SK-N-SH (cell line): ENCODE results near the gene AHRR. TPM values are rescaled to one million over a fixed set of nuclear protein-coding genes. Genes with fewer than 3 reads are reported as not detected.

Experiments
- CTCF ChIA-PET: fragments of 300-600, 350-600 bp; formaldehyde crosslinking; extraction: SDS; loops from one replicate; lab custom pipeline; 2021; lab: Yijun Ruan, JAX
- POLR2A ChIA-PET: fragments of 350-600 bp; sonication (Branson Sonifier 250); formaldehyde crosslinking; extraction: SDS; loops from one replicate; lab custom pipeline; 2020; ENCODE audit warnings: antibody characterized with exemption, inconsistent platforms; lab: Yijun Ruan, JAX
- DNase-seq: peaks from one replicate; pipeline ENCODE4 v3.0.0; 2012
- H2AFZ ChIP-seq: fragments of 200-600 bp; sonication (generic); 2 replicates; pipeline ENCODE4 v1.8.1; 2016; ENCODE audit warnings: antibody characterized with exemption, mild to moderate bottlenecking, low read depth
- H3F3A ChIP-seq: fragments of 200-600 bp; sonication (generic); replicated peaks from 2 replicates; pipeline ENCODE3; 2016; ENCODE audit warnings: antibody characterized with exemption, mild to moderate bottlenecking; ENCODE audit not compliant: insufficient read depth
- H3K27ac ChIP-seq, 2 experiments: fragments of 200-500 bp in 1 of 2; fragments of 200-600 bp in 1 of 2; sonication (Bioruptor generic) in 1 of 2; sonication (generic), shearing (Covaris generic) in 1 of 2; 2 replicates each; pipeline versions ENCODE4 v1.5.1 to v1.6.1; 2014 to 2016; ENCODE audit warnings: low read depth in 2 of 2, inconsistent platforms in 1 of 2, low read length in 1 of 2, mild to moderate bottlenecking in 1 of 2, mixed read lengths in 1 of 2
- H3K27me3 ChIP-seq: fragments of 200-600 bp; sonication (generic), shearing (Covaris generic); 2 replicates; pipeline ENCODE4 v1.6.1; 2016; ENCODE audit warnings: mixed run types; ENCODE audit not compliant: insufficient read depth
- H3K36me3 ChIP-seq, 2 experiments: fragments of 200-500 bp in 1 of 2; fragments of 200-600 bp in 1 of 2; sonication (Bioruptor generic) in 1 of 2; sonication (generic) in 1 of 2; replicated peaks in 1 of 2; 2 replicates each; pipeline versions ENCODE3 to v1.5.1; 2014 to 2016; ENCODE audit warnings: low read length in 1 of 2, mild to moderate bottlenecking in 1 of 2; ENCODE audit not compliant: insufficient read depth in 2 of 2, control insufficient read depth in 1 of 2
- H3K4me1 ChIP-seq, 2 experiments: fragments of 200-500 bp in 1 of 2; fragments of 200-600 bp in 1 of 2; sonication (Bioruptor generic) in 1 of 2; sonication (generic), shearing (Covaris generic) in 1 of 2; 2 replicates each; pipeline versions ENCODE4 v1.5.1 to v1.6.1; 2014 to 2016; ENCODE audit warnings: low read depth in 1 of 2, low read length in 1 of 2, mixed run types in 1 of 2; ENCODE audit not compliant: insufficient read depth in 2 of 2, control insufficient read depth in 1 of 2
- H3K4me2 ChIP-seq: fragments of 200-600 bp; sonication (generic), shearing (Covaris generic); 2 replicates; pipeline ENCODE4 v1.6.1; 2017; ENCODE audit warnings: mixed run types
- H3K4me3 ChIP-seq, 2 experiments: fragments of 200-500 bp in 1 of 2; fragments of 200-600 bp in 1 of 2; sonication (Bioruptor generic) in 1 of 2; sonication (generic), shearing (Covaris generic) in 1 of 2; 2 replicates each; pipeline versions ENCODE4 v1.5.1 to v1.8.1; 2014 to 2016; ENCODE audit warnings: low read depth in 2 of 2, inconsistent platforms in 1 of 2, low read length in 1 of 2, mild to moderate bottlenecking in 1 of 2, mixed read lengths in 1 of 2, moderate library complexity in 1 of 2
- H3K79me2 ChIP-seq: fragments of 200-600 bp; sonication (generic); 2 replicates; pipeline ENCODE4 v1.8.1; 2017; ENCODE audit warnings: mild to moderate bottlenecking; ENCODE audit not compliant: insufficient read depth
- H3K9ac ChIP-seq: fragments of 200-600 bp; sonication (generic); 2 replicates; pipeline ENCODE4 v1.6.1; 2017; ENCODE audit warnings: mixed run types
- H3K9me2 ChIP-seq: fragments of 200-600 bp; sonication (generic); 2 replicates; pipeline ENCODE4 v1.6.1; 2017; ENCODE audit warnings: mixed run types
- H3K9me3 ChIP-seq: fragments of 200-600 bp; sonication (generic); 2 replicates; pipeline ENCODE4 v1.6.1; 2017; ENCODE audit warnings: mixed run types, mild to moderate bottlenecking, moderate library complexity
- H4K20me1 ChIP-seq: fragments of 200-600 bp; sonication (generic); 2 replicates; pipeline ENCODE4 v1.6.1; 2017; ENCODE audit warnings: mild to moderate bottlenecking, mixed run types; ENCODE audit not compliant: insufficient read depth
- CHD2 ChIP-seq: fragments of 150-350 bp; IDR thresholded peaks from 2 replicates; pipeline ENCODE4 v1.6.1; 2018; ENCODE audit warnings: low read length; ENCODE audit not compliant: partially characterized antibody
- ELF1 ChIP-seq: IDR thresholded peaks from 2 replicates; pipeline ENCODE4 v1.4.0; 2012
- EP300 ChIP-seq, 2 experiments: IDR thresholded peaks; 2 replicates each; pipeline versions ENCODE4 v1.4.0 to v1.6.1; 2012; ENCODE audit warnings: borderline replicate concordance in 1 of 2, low read depth in 1 of 2, low read length in 1 of 2
- EZH2phosphoT487 ChIP-seq: fragments of 200-600 bp; sonication (generic); IDR thresholded peaks from 2 replicates; pipeline ENCODE4 v1.6.1; 2017; ENCODE audit warnings: low read depth, mixed run types, mild to moderate bottlenecking, antibody characterized with exemption, moderate library complexity, borderline replicate concordance
- FOXJ3 ChIP-seq: sonication (generic); formaldehyde crosslinking; IDR thresholded peaks from 2 replicates; pipeline ENCODE4 v1.5.1; 2020; ENCODE audit warnings: mild to moderate bottlenecking, missing genetic modification reagents
- GABPA ChIP-seq: IDR thresholded peaks from 2 replicates; pipeline ENCODE4 v1.4.0; 2012; ENCODE audit warnings: low read depth, mild to moderate bottlenecking
- JUND ChIP-seq: IDR thresholded peaks from 2 replicates; pipeline ENCODE4 v1.4.0; 2012
- POLR2AphosphoS5 ChIP-seq: IDR thresholded peaks from 2 replicates; pipeline ENCODE4 v1.6.1; 2012; ENCODE audit warnings: low read depth, low read length
- RCOR1 ChIP-seq: fragments of 150-350 bp; IDR thresholded peaks from 2 replicates; pipeline ENCODE4 v1.6.1; 2017; ENCODE audit warnings: antibody characterized with exemption, low read length
- RXRA ChIP-seq: IDR thresholded peaks from 2 replicates; pipeline ENCODE4 v1.4.0; 2012; ENCODE audit warnings: low read depth, mild to moderate bottlenecking, borderline replicate concordance
- SIN3A ChIP-seq: IDR thresholded peaks from 2 replicates; pipeline ENCODE4 v1.6.1; 2012; ENCODE audit warnings: low read depth, mild to moderate bottlenecking, low read length, moderate library complexity, borderline replicate concordance
- SMC3 ChIP-seq: IDR thresholded peaks from 2 replicates; pipeline ENCODE4 v1.6.1; 2012; ENCODE audit warnings: low read depth, low read length, improper control_type of control experiment
- TEAD4 ChIP-seq: IDR thresholded peaks from 2 replicates; pipeline ENCODE4 v1.4.0; 2012; ENCODE audit warnings: mild to moderate bottlenecking, borderline replicate concordance; ENCODE audit not compliant: insufficient read depth
- YY1 ChIP-seq: IDR thresholded peaks from 2 replicates; pipeline ENCODE4 v1.4.0; 2012; ENCODE audit warnings: low read depth, mild to moderate bottlenecking
- WGBS: methylation state at CpG from one replicate; pipeline ENCODE4 v1.1.6; 2017; ENCODE audit warnings: low lambda C conversion rate; 5-methylcytosine and 5-hydroxymethylcytosine counted together
- polyA plus RNA-seq, 3 experiments: library from polyadenylated mRNA; depleted of rRNA; stranded (reverse); fragments of >200 nt; gene quantifications; 2 replicates each; pipeline ENCODE4 v1.2.3, GENCODE V29; 2012
- TF ChIP-seq, protein P1 (sequence below): fragments of 150-350 bp; IDR thresholded peaks from 2 replicates; pipeline ENCODE4 v1.6.1; 2016; ENCODE audit warnings: mild to moderate bottlenecking, low read depth, low read length
- TF ChIP-seq, protein P2 (sequence below): fragments of 150-350 bp; IDR thresholded peaks from 2 replicates; pipeline ENCODE4 v1.6.1; 2017; ENCODE audit warnings: antibody characterized with exemption, low read length, low read depth, borderline replicate concordance
- TF ChIP-seq, protein P3 (sequence below): fragments of 200-600 bp; sonication (generic); IDR thresholded peaks from 2 replicates; pipeline ENCODE4 v1.6.1; 2017; ENCODE audit warnings: antibody characterized with exemption, mild to moderate bottlenecking, moderate library complexity

AHRR gene
- polyA plus RNA-seq, 1 of the 3 experiments (the other 2 are of a cell fraction) = 0.71 TPM

DNA sequence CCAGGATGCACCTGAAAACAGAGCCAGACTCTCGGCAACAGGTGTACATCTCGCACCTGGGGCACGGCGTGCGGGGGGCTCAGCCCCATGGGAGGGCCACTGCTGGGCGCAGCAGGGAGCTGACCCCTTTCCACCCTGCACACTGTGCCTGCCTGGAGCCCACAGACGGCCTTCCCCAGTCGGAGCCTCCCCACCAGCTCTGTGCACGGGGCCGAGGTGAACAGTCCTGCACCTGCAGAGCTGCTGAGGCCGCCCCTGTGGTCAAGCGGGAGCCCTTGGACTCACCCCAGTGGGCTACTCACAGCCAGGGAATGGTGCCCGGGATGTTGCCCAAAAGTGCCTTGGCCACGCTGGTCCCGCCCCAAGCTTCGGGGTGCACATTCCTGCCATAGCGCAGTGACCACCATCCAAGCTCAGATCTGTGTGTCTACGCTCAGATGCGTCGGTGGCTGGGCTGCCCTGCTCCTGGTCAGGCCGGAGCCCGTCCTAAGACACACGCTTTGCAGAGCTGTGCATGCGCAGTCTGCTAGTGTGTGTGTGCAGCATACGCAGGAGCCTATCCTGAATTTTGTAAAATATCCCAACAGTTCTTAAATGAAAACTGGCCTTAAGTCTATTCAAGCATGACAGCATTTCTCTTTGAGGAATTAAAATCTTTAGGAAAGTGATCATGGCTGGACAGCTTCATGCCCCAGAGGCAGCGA lies 113.1 kb downstream of the AHRR start:
- H3K27ac ChIP-seq = no peak overlapping the region
- H3K4me2 ChIP-seq = no peak overlapping the region
- TF ChIP-seq RXRA (no peak), SIN3A (no peak), JUND (no peak), GABPA (no peak), FOXJ3 (CRISPR knock-in tag) (no peak), TEAD4 (no peak), EP300 (IDR thresholded peaks at IDR 0.05; ENCODE audit: borderline replicate concordance in 1 of 2, low read depth in 1 of 2, low read length in 1 of 2) (no peak), EZH2phosphoT487 (no peak), CHD2 (no peak), SMC3 (no peak), RCOR1 (no peak), YY1 (no peak), POLR2AphosphoS5 (no peak), ELF1 (no peak)
- TF ChIP-seq, protein P1, sequence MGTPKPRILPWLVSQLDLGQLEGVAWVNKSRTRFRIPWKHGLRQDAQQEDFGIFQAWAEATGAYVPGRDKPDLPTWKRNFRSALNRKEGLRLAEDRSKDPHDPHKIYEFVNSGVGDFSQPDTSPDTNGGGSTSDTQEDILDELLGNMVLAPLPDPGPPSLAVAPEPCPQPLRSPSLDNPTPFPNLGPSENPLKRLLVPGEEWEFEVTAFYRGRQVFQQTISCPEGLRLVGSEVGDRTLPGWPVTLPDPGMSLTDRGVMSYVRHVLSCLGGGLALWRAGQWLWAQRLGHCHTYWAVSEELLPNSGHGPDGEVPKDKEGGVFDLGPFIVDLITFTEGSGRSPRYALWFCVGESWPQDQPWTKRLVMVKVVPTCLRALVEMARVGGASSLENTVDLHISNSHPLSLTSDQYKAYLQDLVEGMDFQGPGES = no peak
- TF ChIP-seq, protein P2, sequence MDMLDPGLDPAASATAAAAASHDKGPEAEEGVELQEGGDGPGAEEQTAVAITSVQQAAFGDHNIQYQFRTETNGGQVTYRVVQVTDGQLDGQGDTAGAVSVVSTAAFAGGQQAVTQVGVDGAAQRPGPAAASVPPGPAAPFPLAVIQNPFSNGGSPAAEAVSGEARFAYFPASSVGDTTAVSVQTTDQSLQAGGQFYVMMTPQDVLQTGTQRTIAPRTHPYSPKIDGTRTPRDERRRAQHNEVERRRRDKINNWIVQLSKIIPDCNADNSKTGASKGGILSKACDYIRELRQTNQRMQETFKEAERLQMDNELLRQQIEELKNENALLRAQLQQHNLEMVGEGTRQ = no peak
- TF ChIP-seq, protein P3, sequence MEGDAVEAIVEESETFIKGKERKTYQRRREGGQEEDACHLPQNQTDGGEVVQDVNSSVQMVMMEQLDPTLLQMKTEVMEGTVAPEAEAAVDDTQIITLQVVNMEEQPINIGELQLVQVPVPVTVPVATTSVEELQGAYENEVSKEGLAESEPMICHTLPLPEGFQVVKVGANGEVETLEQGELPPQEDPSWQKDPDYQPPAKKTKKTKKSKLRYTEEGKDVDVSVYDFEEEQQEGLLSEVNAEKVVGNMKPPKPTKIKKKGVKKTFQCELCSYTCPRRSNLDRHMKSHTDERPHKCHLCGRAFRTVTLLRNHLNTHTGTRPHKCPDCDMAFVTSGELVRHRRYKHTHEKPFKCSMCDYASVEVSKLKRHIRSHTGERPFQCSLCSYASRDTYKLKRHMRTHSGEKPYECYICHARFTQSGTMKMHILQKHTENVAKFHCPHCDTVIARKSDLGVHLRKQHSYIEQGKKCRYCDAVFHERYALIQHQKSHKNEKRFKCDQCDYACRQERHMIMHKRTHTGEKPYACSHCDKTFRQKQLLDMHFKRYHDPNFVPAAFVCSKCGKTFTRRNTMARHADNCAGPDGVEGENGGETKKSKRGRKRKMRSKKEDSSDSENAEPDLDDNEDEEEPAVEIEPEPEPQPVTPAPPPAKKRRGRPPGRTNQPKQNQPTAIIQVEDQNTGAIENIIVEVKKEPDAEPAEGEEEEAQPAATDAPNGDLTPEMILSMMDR = no peak
- H3K36me3 ChIP-seq = no peaks in the 10 kb centered on the region
- ChIA-PET POLR2A (no interaction called here), CTCF (interaction anchor here (1.5 kb wide), 1 partner anchor 246 kb away, joined by 3 read pairs; no protein-coding TSS in a partner anchor)
- H3K4me1 ChIP-seq = peaks cover 0 to 11% of the 10 kb centered on the region in 2 experiments; a peak in 1 of 4 replicates
- no peaks in the 10 kb centered on the region for H3K9me3 ChIP-seq
- no peaks in the 10 kb centered on the region for H3K9me2 ChIP-seq
- no peak overlapping the region for H2AFZ ChIP-seq
- no peaks in the 10 kb centered on the region for H3K79me2 ChIP-seq
- H4K20me1 ChIP-seq = no peaks in the 10 kb centered on the region
- H3F3A ChIP-seq = no peaks in the 10 kb centered on the region
- no peak for DNase-seq
- 78% methylated on average over 9 of the region's 26 CpGs for WGBS
- H3K9ac ChIP-seq = no peak overlapping the region
- H3K27me3 ChIP-seq = no peaks in the 10 kb centered on the region
- H3K4me3 ChIP-seq = no peak overlapping the region
